Measurements from ENCODE around the gene STAG3.
"Not testable (repeated sequence)": the region's sequence is repeated elsewhere in the genome, so short reads cannot be mapped to it uniquely, and the experiment has no call there.

STAG3 gene

GRCh38 chr7:100192281-100192862 lies 14.7 kb downstream of the STAG3 start:
- H3K4me1 ChIP-seq = peaks cover 77% of the 10 kb centered on the region
- peak overlapping the region; percentile 70 for H3K9ac ChIP-seq
- H3K4me2 ChIP-seq = peak overlapping the region; percentile 82

GRCh38 chr7:100192969-100193368 lies 15.3 kb downstream of the STAG3 start:
- Histone ChIP-seq H3K4me1 (peaks cover 77% of the 10 kb centered on the region), H3K9me3 (no peaks in the 10 kb centered on the region), H3K27ac (peak overlapping the region; percentile 89), H3K27me3 (no peaks in the 10 kb centered on the region), H3K4me2 (peak overlapping the region; percentile 82), H3K9ac (peak overlapping the region; percentile 70; the same call in 1 of the 2 replicates), H4K20me1 (no peaks in the 10 kb centered on the region), H3K36me3 (no peaks in the 10 kb centered on the region), H3K4me3 (0 out of 2 replicates have a peak overlapping the region, but pooled peaks have one; percentile 39)
- no peak for TF ChIP-seq Cebpa-rat (IDR thresholded peaks at IDR 0.05)

More at GRCh38 chr7:100192281-100192862, 14.7 kb downstream of the STAG3 start:
- H3K9me3 ChIP-seq, H4K20me1 ChIP-seq, H3K27me3 ChIP-seq, H3K36me3 ChIP-seq: not testable (repeated sequence)
- peak; percentile 70 for TF ChIP-seq Cebpa-rat (IDR thresholded peaks at IDR 0.05)
- H3K27ac ChIP-seq = peak overlapping the region; percentile 89
- peak overlapping the region; percentile 39 for H3K4me3 ChIP-seq

- no peak for TF ChIP-seq Cebpa-rat (IDR thresholded peaks at IDR 0.05)
- Histone ChIP-seq H3K27me3 (no peaks in the 10 kb centered on the region), H3K4me1 (peaks cover 83% of the 10 kb centered on the region), H3K4me2 (peak overlapping the region; percentile 82; the same call in 1 of the 2 replicates), H3K36me3 (no peaks in the 10 kb centered on the region), H3K9ac (no peak overlapping the region), H4K20me1 (no peaks in the 10 kb centered on the region), H3K27ac (no peak overlapping the region), H3K4me3 (no peak overlapping the region), H3K9me3 (no peaks in the 10 kb centered on the region)
These were observed 17.5 kb downstream of the STAG3 start for GRCh38 chr7:100195222-100195621.

GRCh38 chr7:100195901-100196322 lies 18.2 kb downstream of the STAG3 start:
- H3K9ac ChIP-seq, H3K4me3 ChIP-seq, H3K9me3 ChIP-seq, H3K36me3 ChIP-seq, H3K27me3 ChIP-seq, H4K20me1 ChIP-seq, H3K27ac ChIP-seq: not testable (repeated sequence)
- H3K4me1 ChIP-seq = peaks cover 83% of the 10 kb centered on the region
- H3K4me2 ChIP-seq = peak overlapping the region; percentile 82; the same call in 1 of the 2 replicates

GRCh38 chr7:100198266-100198665 lies 20.5 kb downstream of the STAG3 start:
- no peaks in the 10 kb centered on the region for H4K20me1 ChIP-seq
- no peak overlapping the region for H3K9ac ChIP-seq
- H3K4me2 ChIP-seq = peak overlapping the region; percentile 82
- H3K27ac ChIP-seq = no peak overlapping the region
- no peaks in the 10 kb centered on the region for H3K36me3 ChIP-seq
- H3K9me3 ChIP-seq = no peaks in the 10 kb centered on the region
- TF ChIP-seq Cebpa-rat (IDR thresholded peaks at IDR 0.05) = no peak
- H3K4me1 ChIP-seq = peaks cover 67% of the 10 kb centered on the region
- H3K27me3 ChIP-seq = no peaks in the 10 kb centered on the region
- no peak overlapping the region for H3K4me3 ChIP-seq

GRCh38 chr7:100200693-100201092 lies 23.0 kb downstream of the STAG3 start:
- Histone ChIP-seq H3K27ac (no peak overlapping the region), H3K27me3 (no peaks in the 10 kb centered on the region), H3K36me3 (no peaks in the 10 kb centered on the region), H3K4me2 (peak overlapping the region; percentile 82), H3K4me3 (no peak overlapping the region), H3K4me1 (peaks cover 57% of the 10 kb centered on the region), H3K9ac (no peak overlapping the region), H4K20me1 (no peaks in the 10 kb centered on the region), H3K9me3 (no peaks in the 10 kb centered on the region)
- no peak for TF ChIP-seq Cebpa-rat (IDR thresholded peaks at IDR 0.05)

- Histone ChIP-seq H3K9me3 (no peaks in the 10 kb centered on the region), H4K20me1 (no peaks in the 10 kb centered on the region), H3K36me3 (no peaks in the 10 kb centered on the region), H3K4me2 (no peak overlapping the region; the same call in 1 of the 2 replicates), H3K9ac (no peak overlapping the region), H3K27ac (no peak overlapping the region), H3K4me3 (no peak overlapping the region), H3K4me1 (peaks cover 36% of the 10 kb centered on the region), H3K27me3 (no peaks in the 10 kb centered on the region; the same call in 1 of the 2 replicates)
- TF ChIP-seq Cebpa-rat (IDR thresholded peaks at IDR 0.05) = no peak
These were observed 26.7 kb downstream of the STAG3 start for GRCh38 chr7:100204454-100204853.

- no peaks in the 10 kb centered on the region; the same call in 1 of the 2 replicates for H3K27me3 ChIP-seq
- no peak overlapping the region for H3K9ac ChIP-seq
- H3K4me3 ChIP-seq = no peak overlapping the region
- H3K4me1 ChIP-seq = peaks cover 47% of the 10 kb centered on the region
- H4K20me1 ChIP-seq = no peaks in the 10 kb centered on the region
- H3K9me3 ChIP-seq = no peaks in the 10 kb centered on the region
- H3K36me3 ChIP-seq = no peaks in the 10 kb centered on the region
- no peak overlapping the region for H3K27ac ChIP-seq
- TF ChIP-seq Cebpa-rat (IDR thresholded peaks at IDR 0.05) = no peak
- H3K4me2 ChIP-seq = no peak overlapping the region
These were observed 31.2 kb downstream of the STAG3 start for GRCh38 chr7:100208911-100209408.

GRCh38 chr7:100209493-100209892 lies 31.8 kb downstream of the STAG3 start:
- no peak overlapping the region for H3K9ac ChIP-seq
- H3K27me3 ChIP-seq = no peaks in the 10 kb centered on the region; the same call in 1 of the 2 replicates
- no peaks in the 10 kb centered on the region for H3K36me3 ChIP-seq
- H3K9me3 ChIP-seq = no peaks in the 10 kb centered on the region
- no peaks in the 10 kb centered on the region for H4K20me1 ChIP-seq
- no peak overlapping the region for H3K4me3 ChIP-seq
- H3K4me1 ChIP-seq = peaks cover 47% of the 10 kb centered on the region
- no peak overlapping the region for H3K4me2 ChIP-seq
- H3K27ac ChIP-seq = no peak overlapping the region
- no peak for TF ChIP-seq Cebpa-rat (IDR thresholded peaks at IDR 0.05)

- H3K4me1 ChIP-seq = peaks cover 53% of the 10 kb centered on the region
- TF ChIP-seq Cebpa-rat (IDR thresholded peaks at IDR 0.05) = no peak
- no peak overlapping the region for H3K9ac ChIP-seq
- H3K4me2 ChIP-seq = peak overlapping the region; percentile 75
- no peaks in the 10 kb centered on the region; the same call in 1 of the 2 replicates for H3K27me3 ChIP-seq
- H3K36me3 ChIP-seq = no peaks in the 10 kb centered on the region
- H3K27ac ChIP-seq = no peak overlapping the region
- H4K20me1 ChIP-seq = no peaks in the 10 kb centered on the region
- no peaks in the 10 kb centered on the region for H3K9me3 ChIP-seq
- no peak overlapping the region for H3K4me3 ChIP-seq
These were observed 33.1 kb downstream of the STAG3 start for GRCh38 chr7:100210805-100211204.
